Right atrium auricular region (tissue), 2 donors: Measurements from ENCODE around the gene RHEB. TPM values are rescaled to one million over a fixed set of nuclear protein-coding genes. Genes with fewer than 3 reads are reported as not detected.
A peak's percentile ranks its signal among the peaks of the same experiment; 100 is the strongest.

Experiments used
- DNase-seq: peaks from one replicate; pipeline ENCODE4 v3.0.0-alpha.2; 2019; ENCODE audit warnings: low spot score
- H3K27ac ChIP-seq, 2 donors: fragments of 200-600 bp; sonication (generic); 1 replicate in 1 of 2; 2 replicates in 1 of 2; pipeline ENCODE4 v1.5.1; 2016 to 2019
- H3K27me3 ChIP-seq, 2 donors: fragments of 200-600 bp; sonication (generic); one replicate each; pipeline versions ENCODE4 v1.5.1 to v1.6.0; 2017 to 2019
- H3K36me3 ChIP-seq: fragments of 200-600 bp; sonication (generic); one replicate; pipeline ENCODE4 v1.5.1; 2016
- H3K4me1 ChIP-seq, 2 donors: fragments of 200-600 bp; sonication (generic); one replicate each; pipeline versions ENCODE4 v1.5.1 to v1.6.0; 2017 to 2019
- H3K4me3 ChIP-seq, 2 donors: fragments of 200-600 bp; sonication (generic); 1 replicate in 1 of 2; 2 replicates in 1 of 2; pipeline ENCODE4 v1.5.1; 2017 to 2019; ENCODE audit warnings: mild to moderate bottlenecking in 1 of 2, moderate library complexity in 1 of 2
- H3K9me3 ChIP-seq, 2 donors: fragments of 200-600 bp; sonication (generic); one replicate each; pipeline ENCODE4 v1.5.1; 2019
- total RNA-seq, 2 donors: library from RNA; depleted of rRNA; stranded (reverse); fragments of >200 nt; gene quantifications; one replicate each; pipeline ENCODE4 v1.1.0, GENCODE V29; 2016
- TF ChIP-seq, protein P1 (sequence below), 2 donors: fragments of 200-600 bp; sonication (generic); IDR thresholded peaks; one replicate each; pipeline ENCODE4 v1.5.1; 2019; ENCODE audit warnings: antibody characterized with exemption in 2 of 2

Gene RHEB
- total RNA-seq, 2 donors from 2014 or later = 77.9 to 128 TPM

DNA sequence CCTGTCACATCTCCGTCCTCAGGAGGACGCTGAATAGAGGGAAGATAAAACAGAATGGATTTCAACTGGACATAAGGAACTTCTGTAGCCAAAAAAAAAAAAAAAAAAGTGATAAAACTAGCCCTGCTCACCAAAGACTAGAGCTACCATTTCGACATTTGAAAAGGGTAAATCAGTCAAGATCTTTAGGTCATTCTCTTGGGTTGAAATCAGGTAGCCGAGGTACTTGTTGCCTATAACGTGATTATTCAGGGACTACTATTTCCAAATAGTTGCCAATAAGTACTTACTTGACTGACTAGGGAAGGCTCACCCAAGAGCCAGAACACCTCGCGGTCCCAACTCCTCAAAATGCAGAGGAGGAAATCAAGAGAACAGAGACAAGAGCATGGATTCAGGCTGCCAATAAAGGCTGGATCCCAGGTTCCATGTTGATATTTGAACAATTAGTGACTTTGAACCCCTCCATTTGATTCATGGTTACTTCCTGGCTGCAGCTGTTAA, 2.0 kb downstream of the RHEB start:
- Histone ChIP-seq H3K27me3 (no peaks in the 10 kb centered on the region), H3K9me3 (no peaks in the 10 kb centered on the region), H3K36me3 (no peaks in the 10 kb centered on the region), H3K4me1 (peaks cover 0 to 50% of the 10 kb centered on the region in 2 donors), H3K4me3 (peak overlapping the region; percentile 82 to 98), H3K27ac (peak overlapping the region; percentile 98 to 99)
- TF ChIP-seq, protein P1, sequence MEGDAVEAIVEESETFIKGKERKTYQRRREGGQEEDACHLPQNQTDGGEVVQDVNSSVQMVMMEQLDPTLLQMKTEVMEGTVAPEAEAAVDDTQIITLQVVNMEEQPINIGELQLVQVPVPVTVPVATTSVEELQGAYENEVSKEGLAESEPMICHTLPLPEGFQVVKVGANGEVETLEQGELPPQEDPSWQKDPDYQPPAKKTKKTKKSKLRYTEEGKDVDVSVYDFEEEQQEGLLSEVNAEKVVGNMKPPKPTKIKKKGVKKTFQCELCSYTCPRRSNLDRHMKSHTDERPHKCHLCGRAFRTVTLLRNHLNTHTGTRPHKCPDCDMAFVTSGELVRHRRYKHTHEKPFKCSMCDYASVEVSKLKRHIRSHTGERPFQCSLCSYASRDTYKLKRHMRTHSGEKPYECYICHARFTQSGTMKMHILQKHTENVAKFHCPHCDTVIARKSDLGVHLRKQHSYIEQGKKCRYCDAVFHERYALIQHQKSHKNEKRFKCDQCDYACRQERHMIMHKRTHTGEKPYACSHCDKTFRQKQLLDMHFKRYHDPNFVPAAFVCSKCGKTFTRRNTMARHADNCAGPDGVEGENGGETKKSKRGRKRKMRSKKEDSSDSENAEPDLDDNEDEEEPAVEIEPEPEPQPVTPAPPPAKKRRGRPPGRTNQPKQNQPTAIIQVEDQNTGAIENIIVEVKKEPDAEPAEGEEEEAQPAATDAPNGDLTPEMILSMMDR (IDR thresholded peaks at IDR 0.05) = no peak
- no peak for DNase-seq

DNA sequence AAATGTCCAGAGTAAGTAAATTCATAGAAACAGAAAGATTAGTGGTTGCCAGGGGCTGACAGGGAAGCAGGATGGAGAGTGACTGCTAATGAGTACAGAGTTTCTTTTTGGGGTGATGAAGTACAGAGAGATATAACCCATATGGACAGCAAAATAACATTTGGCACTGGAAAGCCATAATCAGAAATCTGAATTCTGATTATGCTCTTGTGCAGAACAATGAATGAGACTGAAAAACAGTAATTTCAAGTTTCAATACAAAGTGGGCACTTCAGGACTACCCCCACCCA, 4.5 kb downstream of the RHEB start:
- no peaks in the 10 kb centered on the region for H3K36me3 ChIP-seq
- peaks cover 0 to 66% of the 10 kb centered on the region in 2 donors for H3K4me1 ChIP-seq
- no peaks in the 10 kb centered on the region for H3K9me3 ChIP-seq
- DNase-seq = no peak
- TF ChIP-seq, protein P1 (IDR thresholded peaks at IDR 0.05) = no peak
- H3K27ac ChIP-seq = peak overlapping the region in 1 of 2 donors; percentile 99
- H3K4me3 ChIP-seq = no peak overlapping the region
- H3K27me3 ChIP-seq = no peaks in the 10 kb centered on the region

DNA sequence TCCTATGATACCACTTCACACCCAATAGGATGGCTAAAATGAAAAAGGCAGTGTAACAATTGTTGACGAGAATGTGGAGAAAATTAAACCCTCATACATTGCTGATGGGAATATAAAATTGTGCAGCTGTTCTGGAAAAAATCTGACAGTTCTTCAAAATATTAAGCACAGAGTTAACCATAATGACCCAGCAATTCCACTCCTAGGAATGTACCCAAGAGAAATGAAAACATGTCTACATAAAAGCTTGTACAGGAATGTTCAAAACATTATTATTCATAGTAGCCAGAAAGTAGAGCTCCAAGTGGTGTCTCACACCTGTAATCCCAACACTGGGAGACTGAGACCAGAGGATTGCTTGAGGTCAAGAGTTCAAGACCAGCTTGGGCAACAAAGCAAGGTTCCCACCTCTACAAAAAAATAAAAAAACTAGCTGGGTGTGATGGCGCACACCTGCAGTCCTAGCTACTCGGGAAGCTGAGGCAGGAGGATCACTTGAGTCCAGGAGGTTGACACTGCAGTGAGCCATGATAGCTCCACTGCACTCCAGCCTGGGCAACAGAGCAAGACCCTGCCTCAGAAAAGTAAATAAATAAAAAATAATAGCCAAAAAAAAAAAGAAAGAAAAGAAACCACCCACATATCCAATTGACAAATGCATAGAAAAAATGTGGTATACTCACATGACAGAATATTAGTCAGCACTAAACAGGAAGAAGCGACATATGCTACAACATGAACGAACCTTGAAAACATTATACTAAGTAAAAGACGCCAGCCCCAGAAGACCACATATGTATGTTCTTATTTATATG, 5.0 kb downstream of the RHEB start:
- DNase-seq = no peak
- Histone ChIP-seq H3K27me3 (no peaks in the 10 kb centered on the region), H3K9me3 (no peaks in the 10 kb centered on the region), H3K27ac (peak overlapping the region in 1 of 2 donors; percentile 99), H3K36me3 (no peaks in the 10 kb centered on the region), H3K4me1 (peaks cover 0 to 70% of the 10 kb centered on the region in 2 donors), H3K4me3 (no peak overlapping the region)
- TF ChIP-seq, protein P1 (IDR thresholded peaks at IDR 0.05) = no peak

DNA sequence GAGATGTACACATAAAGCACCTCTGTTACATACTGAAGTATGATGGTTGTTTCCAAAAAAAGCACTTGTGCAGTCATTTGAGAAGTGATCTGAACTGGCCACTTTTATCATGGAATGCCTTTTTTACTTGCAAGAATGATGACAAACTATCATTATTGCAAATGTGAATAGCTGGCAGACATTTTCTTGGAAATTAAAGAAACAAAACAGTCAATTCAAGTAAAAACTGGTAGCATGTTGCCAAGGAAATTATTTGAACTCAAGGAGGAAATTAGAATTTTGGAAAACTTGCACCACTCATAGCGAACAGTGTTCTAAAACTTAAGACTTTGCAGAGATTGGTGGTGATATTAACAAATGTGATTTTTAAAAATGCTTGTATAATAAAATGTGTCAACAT, 6.6 kb downstream of the RHEB start:
- no peaks in the 10 kb centered on the region for H3K36me3 ChIP-seq
- no peak for DNase-seq
- no peaks in the 10 kb centered on the region for H3K9me3 ChIP-seq
- no peak overlapping the region for H3K4me3 ChIP-seq
- no peaks in the 10 kb centered on the region for H3K27me3 ChIP-seq
- TF ChIP-seq, protein P1 (IDR thresholded peaks at IDR 0.05) = no peak
- H3K27ac ChIP-seq = peak overlapping the region in 1 of 2 donors; percentile 73
- peaks cover 0 to 80% of the 10 kb centered on the region in 2 donors for H3K4me1 ChIP-seq

DNA sequence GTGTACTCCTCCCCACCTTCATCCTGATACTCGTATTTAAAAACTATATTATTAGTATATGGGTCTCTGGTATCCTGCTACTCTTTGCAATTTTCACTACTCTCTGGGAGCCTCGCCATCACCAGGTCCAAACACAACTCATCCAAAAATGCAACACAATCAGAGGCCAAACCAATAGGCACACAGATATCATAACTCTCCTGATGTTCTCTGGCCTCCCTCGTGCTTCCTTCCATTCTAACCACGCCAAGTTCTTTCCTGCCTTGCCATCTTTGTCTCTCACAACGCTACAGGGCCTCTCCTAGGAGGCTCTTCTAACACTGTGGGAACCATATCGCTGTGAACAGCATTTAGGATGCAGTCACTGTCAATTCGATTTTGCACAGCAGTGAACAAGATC, 7.3 kb downstream of the RHEB start:
- peaks cover 0 to 79% of the 10 kb centered on the region in 2 donors for H3K4me1 ChIP-seq
- peak overlapping the region; percentile 28 to 73 for H3K27ac ChIP-seq
- DNase-seq = no peak
- H3K4me3 ChIP-seq = no peak overlapping the region
- no peaks in the 10 kb centered on the region for H3K9me3 ChIP-seq
- H3K27me3 ChIP-seq = no peaks in the 10 kb centered on the region
- H3K36me3 ChIP-seq = no peaks in the 10 kb centered on the region
- TF ChIP-seq, protein P1 (IDR thresholded peaks at IDR 0.05) = no peak
